ENCODE results near the gene KCNH1.
A peak's percentile ranks its signal among the peaks of the same experiment; 100 is the strongest.

The KCNH1 gene

DNA sequence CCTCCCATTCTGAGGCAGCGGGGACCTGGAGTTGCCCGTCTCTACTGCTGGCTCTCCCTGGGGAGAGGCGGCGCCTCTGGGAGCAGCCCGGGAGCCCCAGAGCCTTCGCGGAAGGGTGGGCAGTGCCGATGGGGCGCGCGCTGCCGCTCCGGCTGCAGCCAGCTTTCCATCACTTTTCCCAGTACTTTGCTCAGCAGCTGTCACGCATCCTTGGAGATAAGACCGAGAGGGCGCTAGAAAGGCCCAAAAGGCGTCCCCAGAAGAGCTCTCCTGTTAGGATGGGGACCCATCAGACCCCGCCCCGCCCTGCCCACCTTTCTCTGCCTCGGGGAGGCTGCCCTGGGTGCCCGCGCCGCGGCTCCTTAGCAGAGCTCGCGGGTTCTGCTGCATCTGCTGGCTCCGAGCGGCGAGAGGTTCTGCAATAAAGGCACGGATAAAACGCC lies 534 bp downstream of the KCNH1 start:
- Histone ChIP-seq H3K79me1 (ENCODE audit: low read depth, low read length) (no peaks in the 10 kb centered on the region), H3K4me2 (ENCODE audit: insufficient read depth, low read length, poor library complexity, severe bottlenecking) (peak overlapping the region; percentile 90), H3K23ac (ENCODE audit: low read depth, low read length, poor library complexity) (peak overlapping the region; percentile 52), H2BK5ac (ENCODE audit: low read length) (peak overlapping the region; percentile 48), H3K9ac (ENCODE audit: low read depth, low read length, poor library complexity) (peak overlapping the region; percentile 66), H3K27me3 (ENCODE audit: control insufficient read depth in 3 of 3, insufficient read depth in 3 of 3, low read depth in 1 of 3, low read length in 3 of 3) (peaks cover 0 to 12% (median 0%) of the 10 kb centered on the region in 3 experiments), H3K14ac (ENCODE audit: low read length) (no peak overlapping the region), H3K36me3 (replicated peaks in 1 of 2; ENCODE audit: control insufficient read depth in 2 of 2, insufficient read depth in 2 of 2, low read length in 2 of 2) (no peaks in the 10 kb centered on the region), H4K8ac (ENCODE audit: low read depth, low read length) (no peak overlapping the region), H3K4me3 (ENCODE audit: low read length in 2 of 2) (peak overlapping the region; percentile 56 to 76), H2AK5ac (ENCODE audit: low read depth, low read length) (no peak overlapping the region), H4K91ac (ENCODE audit: low read depth, low read length, poor library complexity) (no peak overlapping the region), H2BK12ac (ENCODE audit: low read length) (no peak overlapping the region), H3K27ac (replicated peaks; ENCODE audit: low read length) (no peak overlapping the region), H3K4ac (ENCODE audit: low read length) (no peak overlapping the region), H3K4me1 (ENCODE audit: control insufficient read depth in 2 of 2, insufficient read depth in 1 of 2, low read depth in 1 of 2, low read length in 2 of 2) (peaks cover 3% of the 10 kb centered on the region in 2 donors), H2BK120ac (ENCODE audit: low read depth, low read length) (no peak overlapping the region), H3K18ac (ENCODE audit: low read length) (peak overlapping the region; percentile 79), H3K9me3 (replicated peaks in 1 of 2; ENCODE audit: control insufficient read depth in 2 of 2, insufficient read depth in 1 of 2, low read depth in 1 of 2, low read length in 2 of 2) (no peaks in the 10 kb centered on the region), H2AFZ (ENCODE audit: low read length) (peak overlapping the region; percentile 97), H2BK15ac (ENCODE audit: low read length) (peak overlapping the region; percentile 62)
- DNase-seq (ENCODE audit: low spot score) = no peak
- no CpG with 5 or more reads among the region's 31 CpGs for WGBS, 2 donors (ENCODE audit: extremely low coverage in 2 of 2, insufficient read length in 2 of 2, insufficient replicate concordance in 1 of 2)

DNA sequence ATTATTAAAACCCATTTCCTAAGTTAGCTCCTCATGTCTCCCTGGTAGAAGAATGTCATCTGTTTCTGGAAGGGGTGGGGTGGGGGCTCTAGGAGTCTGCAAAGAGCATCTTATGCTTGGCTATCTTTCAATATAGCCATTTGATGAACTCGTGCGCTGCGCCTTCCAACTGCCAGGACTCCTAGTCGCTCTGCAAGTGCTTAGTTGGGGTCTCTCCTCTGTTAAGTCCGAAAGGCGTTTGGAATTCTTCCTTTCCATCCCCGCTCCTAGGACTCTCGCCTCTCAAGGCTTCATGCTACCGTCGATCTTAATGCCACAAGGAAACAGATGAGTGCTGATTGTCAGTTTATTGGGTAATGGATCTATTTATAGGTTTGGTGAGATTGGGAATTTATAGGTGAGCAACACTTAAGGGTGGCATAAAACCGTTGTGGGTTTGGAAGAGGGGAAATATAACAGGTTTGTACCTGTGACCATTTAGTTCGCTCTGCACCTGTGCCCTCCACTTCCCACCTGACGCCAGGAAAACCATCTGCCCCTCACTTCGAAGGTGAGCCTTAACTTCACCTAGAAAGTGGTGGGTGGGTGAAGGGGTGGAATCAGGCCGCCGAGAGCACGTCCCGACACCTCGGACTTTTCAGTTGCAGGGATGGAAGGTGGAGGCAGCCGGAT lies 1.1 kb downstream of the KCNH1 start:
- WGBS, 2 donors (ENCODE audit: extremely low coverage in 2 of 2, insufficient read length in 2 of 2, insufficient replicate concordance in 1 of 2) = no CpG with 5 or more reads among the region's 20 CpGs
- H2AFZ ChIP-seq (ENCODE audit: low read length) = peak overlapping the region; percentile 97

DNA sequence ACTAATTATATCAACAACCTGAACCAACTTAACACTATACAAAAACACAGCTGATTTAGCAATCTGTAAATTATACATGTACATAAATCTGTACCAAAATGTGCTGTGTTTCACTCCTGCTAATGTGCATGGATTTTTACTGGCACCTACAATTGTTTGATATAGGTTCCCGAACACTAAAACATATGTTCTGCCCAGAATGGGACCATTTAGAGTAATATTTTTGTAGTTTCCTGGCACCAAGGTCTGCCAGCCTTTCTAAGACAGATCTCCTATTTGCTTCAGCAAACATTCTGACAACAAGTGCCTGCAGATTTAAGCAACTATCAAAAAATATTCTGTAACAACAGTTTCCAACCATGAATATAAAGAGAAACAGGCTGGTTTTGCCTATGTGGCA lies 4.2 kb downstream of the KCNH1 start:
- no peak overlapping the region for H3K18ac ChIP-seq (ENCODE audit: low read length)
- no peak overlapping the region for H3K14ac ChIP-seq (ENCODE audit: low read length)
- no peak overlapping the region for H4K8ac ChIP-seq (ENCODE audit: low read depth, low read length)
- H3K4me2 ChIP-seq (ENCODE audit: insufficient read depth, low read length, poor library complexity, severe bottlenecking) = no peak overlapping the region
- peaks cover 0 to 12% (median 0%) of the 10 kb centered on the region in 3 experiments for H3K27me3 ChIP-seq (ENCODE audit: control insufficient read depth in 3 of 3, insufficient read depth in 3 of 3, low read depth in 1 of 3, low read length in 3 of 3)
- no peaks in the 10 kb centered on the region for H3K36me3 ChIP-seq (replicated peaks in 1 of 2; ENCODE audit: control insufficient read depth in 2 of 2, insufficient read depth in 2 of 2, low read length in 2 of 2)
- H2AK5ac ChIP-seq (ENCODE audit: low read depth, low read length) = no peak overlapping the region
- H3K27ac ChIP-seq (replicated peaks; ENCODE audit: low read length) = no peak overlapping the region
- H3K4me1 ChIP-seq (ENCODE audit: control insufficient read depth in 2 of 2, insufficient read depth in 1 of 2, low read depth in 1 of 2, low read length in 2 of 2) = peaks cover 3% of the 10 kb centered on the region in 2 donors
- no peak overlapping the region for H3K4ac ChIP-seq (ENCODE audit: low read length)
- H2BK5ac ChIP-seq (ENCODE audit: low read length) = no peak overlapping the region
- no peak overlapping the region for H2AFZ ChIP-seq (ENCODE audit: low read length)
- H3K23ac ChIP-seq (ENCODE audit: low read depth, low read length, poor library complexity) = no peak overlapping the region
- H2BK12ac ChIP-seq (ENCODE audit: low read length) = no peak overlapping the region
- WGBS, 2 donors (ENCODE audit: extremely low coverage in 2 of 2, insufficient read length in 2 of 2, insufficient replicate concordance in 1 of 2) = no CpG with 5 or more reads among the region's 1 CpG
- no peak overlapping the region for H3K4me3 ChIP-seq (ENCODE audit: low read length in 2 of 2)
- no peaks in the 10 kb centered on the region for H3K9me3 ChIP-seq (replicated peaks in 1 of 2; ENCODE audit: control insufficient read depth in 2 of 2, insufficient read depth in 1 of 2, low read depth in 1 of 2, low read length in 2 of 2)
- H3K9ac ChIP-seq (ENCODE audit: low read depth, low read length, poor library complexity) = no peak overlapping the region
- H2BK120ac ChIP-seq (ENCODE audit: low read depth, low read length) = no peak overlapping the region
- H2BK15ac ChIP-seq (ENCODE audit: low read length) = no peak overlapping the region
- DNase-seq (ENCODE audit: low spot score) = no peak
- no peaks in the 10 kb centered on the region for H3K79me1 ChIP-seq (ENCODE audit: low read depth, low read length)
- H4K91ac ChIP-seq (ENCODE audit: low read depth, low read length, poor library complexity) = no peak overlapping the region

More for the DNA sequence above, 1.1 kb downstream of the KCNH1 start:
- Histone ChIP-seq H3K4me1 (ENCODE audit: control insufficient read depth in 2 of 2, insufficient read depth in 1 of 2, low read depth in 1 of 2, low read length in 2 of 2) (peaks cover 3% of the 10 kb centered on the region in 2 donors), H2BK5ac (ENCODE audit: low read length) (peak overlapping the region; percentile 48), H2AK5ac (ENCODE audit: low read depth, low read length) (no peak overlapping the region), H4K91ac (ENCODE audit: low read depth, low read length, poor library complexity) (no peak overlapping the region), H3K4ac (ENCODE audit: low read length) (no peak overlapping the region), H3K23ac (ENCODE audit: low read depth, low read length, poor library complexity) (no peak overlapping the region), H3K36me3 (replicated peaks in 1 of 2; ENCODE audit: control insufficient read depth in 2 of 2, insufficient read depth in 2 of 2, low read length in 2 of 2) (no peaks in the 10 kb centered on the region), H3K4me3 (ENCODE audit: low read length in 2 of 2) (peak overlapping the region; percentile 56 to 76), H3K4me2 (ENCODE audit: insufficient read depth, low read length, poor library complexity, severe bottlenecking) (peak overlapping the region; percentile 90), H3K27me3 (ENCODE audit: control insufficient read depth in 3 of 3, insufficient read depth in 3 of 3, low read depth in 1 of 3, low read length in 3 of 3) (peaks cover 0 to 12% (median 0%) of the 10 kb centered on the region in 3 experiments), H3K27ac (replicated peaks; ENCODE audit: low read length) (no peak overlapping the region), H3K79me1 (ENCODE audit: low read depth, low read length) (no peaks in the 10 kb centered on the region), H3K9me3 (replicated peaks in 1 of 2; ENCODE audit: control insufficient read depth in 2 of 2, insufficient read depth in 1 of 2, low read depth in 1 of 2, low read length in 2 of 2) (no peaks in the 10 kb centered on the region), H3K18ac (ENCODE audit: low read length) (peak overlapping the region; percentile 79), H4K8ac (ENCODE audit: low read depth, low read length) (no peak overlapping the region), H3K14ac (ENCODE audit: low read length) (no peak overlapping the region), H2BK15ac (ENCODE audit: low read length) (peak overlapping the region; percentile 62), H2BK120ac (ENCODE audit: low read depth, low read length) (no peak overlapping the region), H2BK12ac (ENCODE audit: low read length) (no peak overlapping the region), H3K9ac (ENCODE audit: low read depth, low read length, poor library complexity) (no peak overlapping the region)
- no peak for DNase-seq (ENCODE audit: low spot score)

DNA sequence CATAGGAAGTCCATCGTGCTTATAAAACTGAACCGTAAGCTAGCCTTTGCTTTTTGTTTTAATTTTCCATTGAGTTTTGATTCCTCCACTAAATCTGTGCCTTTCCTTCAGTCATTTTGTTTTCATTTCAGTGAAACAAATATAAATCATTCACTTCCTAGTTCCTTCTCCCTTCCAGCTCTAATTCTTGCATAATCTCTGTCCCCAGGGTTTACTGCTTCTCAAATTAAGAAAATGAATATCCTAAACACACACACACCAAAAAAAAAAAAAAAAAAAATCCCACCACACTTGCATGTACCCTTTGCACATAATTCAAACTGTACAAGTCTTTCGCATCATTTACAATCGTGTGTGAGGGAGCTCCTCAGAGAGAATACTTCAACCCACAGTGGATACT lies 6.8 kb downstream of the KCNH1 start:
- no peak overlapping the region for H2BK12ac ChIP-seq (ENCODE audit: low read length)
- H3K9me3 ChIP-seq (replicated peaks in 1 of 2; ENCODE audit: control insufficient read depth in 2 of 2, insufficient read depth in 1 of 2, low read depth in 1 of 2, low read length in 2 of 2) = peaks cover 0 to 4% of the 10 kb centered on the region in 2 donors
- no peak overlapping the region for H3K23ac ChIP-seq (ENCODE audit: low read depth, low read length, poor library complexity)
- WGBS, 2 donors (ENCODE audit: extremely low coverage in 2 of 2, insufficient read length in 2 of 2, insufficient replicate concordance in 1 of 2) = no CpG with 5 or more reads among the region's 4 CpGs
- no peaks in the 10 kb centered on the region for H3K4me1 ChIP-seq (ENCODE audit: control insufficient read depth in 2 of 2, insufficient read depth in 1 of 2, low read depth in 1 of 2, low read length in 2 of 2)
- no peak overlapping the region for H3K14ac ChIP-seq (ENCODE audit: low read length)
- H3K27me3 ChIP-seq (ENCODE audit: control insufficient read depth in 3 of 3, insufficient read depth in 3 of 3, low read depth in 1 of 3, low read length in 3 of 3) = no peaks in the 10 kb centered on the region
- no peak overlapping the region for H2BK15ac ChIP-seq (ENCODE audit: low read length)
- H2BK120ac ChIP-seq (ENCODE audit: low read depth, low read length) = no peak overlapping the region
- no peak overlapping the region for H2BK5ac ChIP-seq (ENCODE audit: low read length)
- H3K36me3 ChIP-seq (replicated peaks in 1 of 2; ENCODE audit: control insufficient read depth in 2 of 2, insufficient read depth in 2 of 2, low read length in 2 of 2) = no peaks in the 10 kb centered on the region
- no peak overlapping the region for H3K4ac ChIP-seq (ENCODE audit: low read length)
- no peak overlapping the region for H3K4me2 ChIP-seq (ENCODE audit: insufficient read depth, low read length, poor library complexity, severe bottlenecking)
- no peak overlapping the region for H3K27ac ChIP-seq (replicated peaks; ENCODE audit: low read length)
- H4K8ac ChIP-seq (ENCODE audit: low read depth, low read length) = no peak overlapping the region
- no peak overlapping the region for H3K18ac ChIP-seq (ENCODE audit: low read length)
- no peak overlapping the region for H4K91ac ChIP-seq (ENCODE audit: low read depth, low read length, poor library complexity)
- H3K9ac ChIP-seq (ENCODE audit: low read depth, low read length, poor library complexity) = no peak overlapping the region
- no peak overlapping the region for H2AK5ac ChIP-seq (ENCODE audit: low read depth, low read length)
- H3K79me1 ChIP-seq (ENCODE audit: low read depth, low read length) = no peaks in the 10 kb centered on the region
- H3K4me3 ChIP-seq (ENCODE audit: low read length in 2 of 2) = no peak overlapping the region
- no peak overlapping the region for H2AFZ ChIP-seq (ENCODE audit: low read length)
- DNase-seq (ENCODE audit: low spot score) = no peak

Data from neuronal stem cell (in vitro differentiated cells).